CD4-positive, CD25-positive, alpha-beta regulatory T cell (primary cell): ENCODE data around the gene HDAC1. TPM values are rescaled to one million over a fixed set of nuclear protein-coding genes. Genes with fewer than 3 reads are reported as not detected.
A peak's percentile ranks its signal among the peaks of the same experiment; 100 is the strongest.

Source experiments
- ATAC-seq, 2 donors: fragments of 150-1000 bp; cut with Tn5 transposase; one replicate each; pipeline ENCODE4 v1.10.0; 2021; ENCODE audit warnings: low read depth in 2 of 2, moderate number of reproducible peaks in 2 of 2, moderate library complexity in 1 of 2
- DNase-seq, 3 donors: peaks; one replicate each; pipeline versions ENCODE4 v3.0.0 to v3.0.0-alpha.2; 2012 to 2022; ENCODE audit warnings: mixed read lengths in 1 of 3
- H3K27ac ChIP-seq: one replicate; pipeline ENCODE4 v1.7.0; 2013; ENCODE audit warnings: mild to moderate bottlenecking, low read length; ENCODE audit not compliant: insufficient read depth, poor library complexity, severe bottlenecking
- H3K27me3 ChIP-seq: one replicate; pipeline ENCODE4 v1.7.0; 2013; ENCODE audit warnings: low read length; ENCODE audit not compliant: control insufficient read depth, insufficient read depth
- H3K36me3 ChIP-seq: one replicate; pipeline ENCODE4 v1.7.0; 2013; ENCODE audit warnings: mild to moderate bottlenecking, low read length, moderate library complexity; ENCODE audit not compliant: control insufficient read depth, insufficient read depth
- H3K4me1 ChIP-seq: 2 replicates; pipeline ENCODE4 v1.7.0; 2013; ENCODE audit warnings: mild to moderate bottlenecking, low read length; ENCODE audit not compliant: insufficient read depth, control insufficient read depth, poor library complexity, severe bottlenecking
- H3K4me3 ChIP-seq: one replicate; pipeline ENCODE4 v1.7.0; 2013; ENCODE audit warnings: low read depth, mild to moderate bottlenecking, low read length, moderate library complexity
- H3K9me3 ChIP-seq, 2 experiments: 1 replicate in 1 of 2; 2 replicates in 1 of 2; pipeline ENCODE4 v1.7.0; 2013; ENCODE audit warnings: low read length in 2 of 2, mild to moderate bottlenecking in 1 of 2, moderate library complexity in 1 of 2; ENCODE audit not compliant: control insufficient read depth in 2 of 2
- H3K27ac Mint-ChIP-seq, 3 donors: one replicate each; pipeline ENCODE4 v1.8.0; 2020 to 2022; ENCODE audit warnings: mild to moderate bottlenecking in 3 of 3, mixed read lengths in 3 of 3, moderate library complexity in 2 of 3
- H3K27me3 Mint-ChIP-seq: one replicate; pipeline ENCODE4 v1.8.0; 2022; ENCODE audit warnings: mild to moderate bottlenecking, mixed read lengths
- H3K36me3 Mint-ChIP-seq: one replicate; pipeline ENCODE4 v1.8.0; 2020; ENCODE audit warnings: mixed read lengths
- H3K4me1 Mint-ChIP-seq, 4 donors: one replicate each; pipeline ENCODE4 v1.8.0; 2020 to 2022; ENCODE audit warnings: mixed read lengths in 4 of 4, mild to moderate bottlenecking in 1 of 4
- H3K4me3 Mint-ChIP-seq, 4 donors: one replicate each; pipeline ENCODE4 v1.8.0; 2020 to 2022; ENCODE audit warnings: mild to moderate bottlenecking in 4 of 4, mixed read lengths in 4 of 4, moderate library complexity in 3 of 4
- H3K9me3 Mint-ChIP-seq, 7 donors: one replicate each; pipeline ENCODE4 v1.8.0; 2020 to 2022; ENCODE audit warnings: mixed read lengths in 7 of 7, mild to moderate bottlenecking in 3 of 7, moderate library complexity in 2 of 7
- polyA plus RNA-seq, 4 donors: library from polyadenylated mRNA; unstranded; fragments of 300-500 nt; fragmentation: Illumina TruSeq; gene quantifications; one replicate each; pipeline ENCODE4 v1.2.3, GENCODE V29; 2021
- total RNA-seq: library from RNA; stranded (reverse); gene quantifications from one replicate; pipeline ENCODE4 v1.2.3, GENCODE V29; 2022

The HDAC1 gene
- total and polyA plus RNA-seq, 5 donors from 2014 or later = 98.2 to 150 (median 145) TPM

DNA sequence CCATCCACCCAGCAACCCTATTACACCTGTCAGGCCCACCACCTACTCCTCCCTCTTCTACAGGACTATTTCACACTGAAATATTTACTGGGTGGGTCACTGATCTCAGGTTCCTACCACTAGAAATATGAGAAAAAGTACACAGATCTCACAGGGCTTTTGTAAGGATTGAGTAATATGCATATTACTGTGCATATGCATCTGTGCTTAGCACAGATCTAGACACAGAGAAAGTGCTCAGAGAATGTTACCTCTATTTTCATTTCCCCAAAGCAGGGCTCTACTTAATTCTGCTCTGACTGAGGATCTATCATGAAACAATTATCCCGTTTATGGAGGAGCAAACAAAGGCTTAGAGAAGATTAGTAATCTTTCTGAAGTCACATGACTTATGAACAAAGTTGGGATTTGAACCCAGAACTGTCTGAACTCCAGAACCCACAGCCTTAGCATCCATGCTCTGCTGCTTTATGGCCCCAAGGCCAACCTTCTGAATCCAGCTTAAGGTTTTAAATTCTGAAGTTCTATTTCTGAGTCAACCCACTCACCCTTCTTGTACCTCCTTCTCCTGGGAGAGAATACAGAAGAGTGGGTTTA is 82.2 kb downstream of the HDAC1 start:
- DNase-seq (no peak), ATAC-seq (no peak)
- Mint-ChIP-seq H3K4me1 (peaks cover 11 to 26% (median 19%) of the 10 kb centered on the region in 4 donors), H3K4me3 (no peak overlapping the region), H3K27me3 (no peaks in the 10 kb centered on the region), H3K27ac (peak overlapping the region in 2 of 3 donors; percentile 27 to 87), H3K36me3 (peaks cover 37% of the 10 kb centered on the region), H3K9me3 (no peaks in the 10 kb centered on the region)
- no peaks in the 10 kb centered on the region for H3K27me3 ChIP-seq
- H3K4me3 ChIP-seq = no peak overlapping the region
- H3K36me3 ChIP-seq = peaks cover 71% of the 10 kb centered on the region
- H3K27ac ChIP-seq = no peak overlapping the region
- H3K9me3 ChIP-seq = no peaks in the 10 kb centered on the region
- H3K4me1 ChIP-seq = peaks cover 7% of the 10 kb centered on the region

DNA sequence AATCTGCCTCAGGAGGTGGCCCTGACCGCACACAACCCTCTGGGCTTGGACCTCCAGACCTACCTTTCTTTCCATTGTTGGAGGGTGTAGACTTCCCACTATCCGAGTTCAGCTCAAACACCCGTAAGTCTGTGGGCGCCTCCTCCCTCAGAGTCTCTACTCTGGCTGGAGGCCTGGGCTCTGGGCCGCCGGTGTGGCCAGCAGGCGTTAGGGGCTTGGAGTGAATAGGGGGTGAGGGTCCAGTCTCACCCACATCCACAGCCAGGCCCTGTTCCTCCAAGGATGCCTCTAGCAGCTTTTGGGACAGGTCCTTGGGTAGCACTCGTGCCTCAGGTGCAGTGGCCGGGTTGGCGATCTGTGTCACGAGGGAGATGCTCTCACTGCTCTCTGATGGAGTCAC is 84.3 kb downstream of the HDAC1 start:
- Histone ChIP-seq H3K27me3 (no peaks in the 10 kb centered on the region), H3K36me3 (peaks cover 80% of the 10 kb centered on the region), H3K4me1 (peaks cover 7% of the 10 kb centered on the region), H3K4me3 (no peak overlapping the region), H3K9me3 (no peaks in the 10 kb centered on the region), H3K27ac (no peak overlapping the region)
- no peak overlapping the region for H3K27ac Mint-ChIP-seq
- H3K4me1 Mint-ChIP-seq = peaks cover 11 to 26% (median 19%) of the 10 kb centered on the region in 4 donors
- no peak overlapping the region for H3K4me3 Mint-ChIP-seq
- H3K9me3 Mint-ChIP-seq = no peaks in the 10 kb centered on the region
- no peaks in the 10 kb centered on the region for H3K27me3 Mint-ChIP-seq
- no peak for ATAC-seq
- DNase-seq = no peak
- peaks cover 45% of the 10 kb centered on the region for H3K36me3 Mint-ChIP-seq

DNA sequence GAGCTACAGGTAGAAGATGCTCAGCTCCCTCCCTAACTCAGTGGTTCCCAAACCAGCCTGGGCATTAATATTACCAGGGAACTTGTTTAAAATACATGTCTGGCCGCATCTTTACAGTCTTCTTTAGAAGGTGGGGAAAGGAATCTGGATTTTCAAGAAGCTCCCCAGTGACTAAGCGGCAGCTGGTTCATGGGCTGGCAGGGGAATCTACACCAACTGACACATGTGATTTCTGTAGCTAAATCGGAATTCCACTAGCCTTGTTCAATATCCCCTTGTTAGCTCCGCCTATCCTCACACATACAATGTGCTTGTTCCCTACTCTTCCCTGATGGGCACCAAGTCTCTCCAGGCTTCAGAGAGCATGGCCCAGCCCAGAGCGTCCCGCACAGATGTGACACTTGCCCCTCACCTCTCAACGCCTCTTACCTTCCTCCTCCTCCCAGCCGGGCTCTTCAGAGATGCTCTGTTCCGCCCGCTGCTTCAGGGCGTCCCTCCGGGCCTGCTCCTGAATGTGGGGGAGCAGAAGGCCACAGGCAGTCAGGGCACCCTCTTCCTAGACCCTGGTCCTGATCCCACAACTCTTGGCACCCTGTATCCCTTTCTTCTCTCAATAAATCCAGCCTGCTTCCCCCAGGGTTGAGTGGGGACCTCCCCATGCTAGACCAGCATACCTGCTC is 85.8 kb downstream of the HDAC1 start:
- H3K4me1 ChIP-seq = no peaks in the 10 kb centered on the region
- Mint-ChIP-seq H3K27ac (peak overlapping the region in 1 of 3 donors; percentile 79), H3K36me3 (peaks cover 47% of the 10 kb centered on the region), H3K4me1 (peaks cover 2 to 13% (median 9%) of the 10 kb centered on the region in 4 donors), H3K4me3 (no peak overlapping the region), H3K9me3 (no peaks in the 10 kb centered on the region), H3K27me3 (no peaks in the 10 kb centered on the region)
- no peak for ATAC-seq
- H3K4me3 ChIP-seq = no peak overlapping the region
- H3K36me3 ChIP-seq = peaks cover 88% of the 10 kb centered on the region
- H3K27ac ChIP-seq = no peak overlapping the region
- no peak for DNase-seq
- H3K27me3 ChIP-seq = no peaks in the 10 kb centered on the region
- H3K9me3 ChIP-seq = no peaks in the 10 kb centered on the region

DNA sequence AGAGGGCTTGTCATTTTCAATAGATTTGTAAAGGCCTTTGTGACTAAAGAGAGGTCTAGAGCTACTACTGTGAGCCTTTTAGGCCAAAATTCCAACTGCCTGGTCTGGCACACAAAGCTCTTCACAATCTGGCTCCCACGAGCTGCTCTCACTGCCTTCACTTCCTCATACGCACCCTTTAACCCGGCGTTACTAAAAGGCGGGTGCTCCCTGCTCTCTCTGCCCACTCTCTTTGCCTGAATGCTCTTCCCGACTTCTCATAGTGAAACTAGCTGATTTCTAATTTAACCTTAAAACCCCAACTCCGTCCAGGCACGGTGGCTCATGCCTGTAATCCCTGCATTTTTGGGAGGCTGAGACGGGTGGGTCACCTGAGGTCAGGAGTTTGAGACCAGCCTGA is 88.2 kb downstream of the HDAC1 start:
- no peak overlapping the region for H3K27ac ChIP-seq
- no peaks in the 10 kb centered on the region for H3K27me3 ChIP-seq
- DNase-seq = no peak
- H3K9me3 ChIP-seq = no peaks in the 10 kb centered on the region
- H3K27ac Mint-ChIP-seq = no peak overlapping the region
- peaks cover 0 to 3% (median 0%) of the 10 kb centered on the region in 4 donors for H3K4me1 Mint-ChIP-seq
- H3K9me3 Mint-ChIP-seq = no peaks in the 10 kb centered on the region
- no peaks in the 10 kb centered on the region for H3K4me1 ChIP-seq
- H3K4me3 ChIP-seq = no peak overlapping the region
- H3K4me3 Mint-ChIP-seq = no peak overlapping the region
- H3K36me3 Mint-ChIP-seq = peaks cover 40% of the 10 kb centered on the region
- peaks cover 92% of the 10 kb centered on the region for H3K36me3 ChIP-seq
- no peak for ATAC-seq
- H3K27me3 Mint-ChIP-seq = no peaks in the 10 kb centered on the region

Other genes starting within 250 kb of the HDAC1 start
- 13.1 TPM for gene TMEM39B, start 219.1 kb upstream of the HDAC1 start, total RNA-seq
- 1 to 10 TPM; 2.3 to 3.6 (median 2.6) TPM for gene TMEM39B, start 219.1 kb upstream of the HDAC1 start, polyA plus RNA-seq
- 56.1 TPM for gene KPNA6, start 184.0 kb upstream of the HDAC1 start, total RNA-seq
- gene KPNA6, start 184.0 kb upstream of the HDAC1 start, polyA plus RNA-seq = 10 to 100 TPM; 22.7 to 29.3 (median 26.4) TPM
- gene TXLNA, start 112.4 kb upstream of the HDAC1 start, total RNA-seq = 30.9 TPM
- gene TXLNA, start 112.4 kb upstream of the HDAC1 start, polyA plus RNA-seq = 10 to 100 TPM; 22.4 to 30.0 (median 24.0) TPM
- 10.3 TPM for gene CCDC28B, start 91.5 kb upstream of the HDAC1 start, total RNA-seq
- gene CCDC28B, start 91.5 kb upstream of the HDAC1 start, polyA plus RNA-seq = 10 to 100 TPM; 12.0 to 15.5 (median 14.1) TPM
- gene IQCC, start 86.4 kb upstream of the HDAC1 start, total RNA-seq = 2.7 TPM
- gene IQCC, start 86.4 kb upstream of the HDAC1 start, polyA plus RNA-seq = 1 to 10 TPM in 3 of 4 donors, under 1 TPM in 1; 0.68 to 1.8 (median 1.5) TPM
- gene DCDC2B, start 83.0 kb upstream of the HDAC1 start, total RNA-seq = not detected
- gene DCDC2B, start 83.0 kb upstream of the HDAC1 start, polyA plus RNA-seq = under 1 TPM in 1 of 4 donors, not detected in 3; 0.09 TPM
- gene TMEM234, start 69.7 kb upstream of the HDAC1 start, total RNA-seq = 14.2 TPM
- gene TMEM234, start 69.7 kb upstream of the HDAC1 start, polyA plus RNA-seq = 1 to 10 TPM; 4.6 to 6.2 (median 5.5) TPM
- 123 TPM for gene EIF3I, start 69.7 kb upstream of the HDAC1 start, total RNA-seq
- 100 to 1,000 TPM; 191 to 216 (median 204) TPM for gene EIF3I, start 69.7 kb upstream of the HDAC1 start, polyA plus RNA-seq
- 0.44 TPM for gene FAM167B, start 44.9 kb upstream of the HDAC1 start, total RNA-seq
- gene FAM167B, start 44.9 kb upstream of the HDAC1 start, polyA plus RNA-seq = not detected
- 388 TPM for gene LCK, start 40.8 kb upstream of the HDAC1 start, total RNA-seq
- 1,000 to 10,000 TPM in 2 of 4 donors, 100 to 1,000 TPM in 2; 968 to 1,114 (median 1,027) TPM for gene LCK, start 40.8 kb upstream of the HDAC1 start, polyA plus RNA-seq
- 27.5 TPM for gene MARCKSL1, start 44.1 kb downstream of the HDAC1 start, total RNA-seq
- gene MARCKSL1, start 44.1 kb downstream of the HDAC1 start, polyA plus RNA-seq = 10 to 100 TPM; 34.4 to 59.4 (median 48.7) TPM
- gene FAM229A, start 70.4 kb downstream of the HDAC1 start, total RNA-seq = 43.2 TPM
- gene FAM229A, start 70.4 kb downstream of the HDAC1 start, polyA plus RNA-seq = under 1 TPM in 2 of 4 donors, not detected in 2; 0.14 to 0.31 TPM
- 0.76 TPM for gene TSSK3, start 70.5 kb downstream of the HDAC1 start, total RNA-seq
- gene TSSK3, start 70.5 kb downstream of the HDAC1 start, polyA plus RNA-seq = 1 to 10 TPM in 2 of 4 donors, not detected in 2; 1.1 to 1.9 TPM
- 198 TPM for gene BSDC1, start 102.4 kb downstream of the HDAC1 start, total RNA-seq
- 10 to 100 TPM; 27.3 to 45.4 (median 40.1) TPM for gene BSDC1, start 102.4 kb downstream of the HDAC1 start, polyA plus RNA-seq
- gene ZBTB8B, start 173.0 kb downstream of the HDAC1 start, total RNA-seq = not detected
- gene ZBTB8B, start 173.0 kb downstream of the HDAC1 start, polyA plus RNA-seq = not detected
- gene ZBTB8A, start 247.3 kb downstream of the HDAC1 start, total RNA-seq = 0.12 TPM
- gene ZBTB8A, start 247.3 kb downstream of the HDAC1 start, polyA plus RNA-seq = not detected